ENCODE measurements around the gene ERC2.

Gene ERC2

DNA sequence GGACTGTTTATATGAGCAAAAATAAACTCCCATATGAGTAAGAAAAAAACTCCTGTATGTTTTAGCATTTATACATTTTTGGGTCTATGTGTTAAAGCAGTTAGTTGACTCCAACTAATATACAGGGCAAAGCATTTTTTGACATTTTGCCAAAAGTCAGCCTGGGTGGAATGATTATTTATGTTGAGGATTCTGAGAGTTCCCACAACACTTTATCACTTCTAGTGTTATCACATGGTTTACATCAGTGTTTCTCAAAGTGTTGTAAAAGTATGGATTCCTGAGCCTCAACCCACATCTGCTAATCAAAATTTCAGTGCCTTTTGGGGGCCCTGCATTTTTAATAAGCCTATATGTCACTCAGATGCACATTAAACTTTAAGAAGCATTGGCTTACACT, 643.9 kb downstream of the ERC2 start:
- DNase-seq (ENCODE audit: low spot score): no peak

DNA sequence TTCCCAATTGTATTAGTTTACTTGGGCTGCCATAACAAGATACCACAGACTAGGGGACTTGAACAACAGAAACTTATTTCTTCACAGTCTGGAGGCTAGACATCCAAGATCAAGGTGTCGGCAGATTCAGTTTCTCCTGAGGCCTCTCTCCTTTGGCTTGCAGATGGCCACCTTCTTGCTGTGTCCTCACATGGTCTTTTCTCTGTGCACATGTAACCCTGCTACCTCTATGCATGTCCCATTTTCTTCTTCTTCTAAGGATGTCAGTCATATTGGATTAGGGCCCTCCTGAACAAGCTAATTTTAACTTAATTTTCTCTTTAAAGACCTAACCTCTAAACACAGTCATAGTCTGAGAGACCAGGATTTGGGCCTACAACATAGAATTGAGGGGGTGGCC, 644.4 kb downstream of the ERC2 start:
- DNase-seq (ENCODE audit: low spot score): no peak

DNA sequence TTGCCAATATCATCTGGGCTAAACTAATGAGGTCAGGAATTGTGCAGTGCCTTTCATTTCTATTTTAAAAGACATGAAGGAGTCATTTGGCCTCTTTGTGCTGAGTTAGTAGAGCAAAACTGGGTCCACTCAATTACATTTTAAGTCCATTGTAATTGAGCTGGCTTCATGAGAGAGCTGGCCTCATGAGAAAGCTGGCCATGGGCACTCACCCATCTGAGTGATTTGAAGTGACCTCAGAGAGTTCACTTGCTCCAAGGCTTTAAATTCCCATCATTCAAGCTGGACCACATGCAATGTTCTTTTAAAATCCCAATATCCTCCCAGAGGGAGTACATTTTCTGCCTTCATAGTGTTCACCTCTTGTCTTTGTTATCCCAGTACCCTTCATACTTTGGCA, 645.3 kb downstream of the ERC2 start:
- no peak for DNase-seq (ENCODE audit: low spot score)

DNA sequence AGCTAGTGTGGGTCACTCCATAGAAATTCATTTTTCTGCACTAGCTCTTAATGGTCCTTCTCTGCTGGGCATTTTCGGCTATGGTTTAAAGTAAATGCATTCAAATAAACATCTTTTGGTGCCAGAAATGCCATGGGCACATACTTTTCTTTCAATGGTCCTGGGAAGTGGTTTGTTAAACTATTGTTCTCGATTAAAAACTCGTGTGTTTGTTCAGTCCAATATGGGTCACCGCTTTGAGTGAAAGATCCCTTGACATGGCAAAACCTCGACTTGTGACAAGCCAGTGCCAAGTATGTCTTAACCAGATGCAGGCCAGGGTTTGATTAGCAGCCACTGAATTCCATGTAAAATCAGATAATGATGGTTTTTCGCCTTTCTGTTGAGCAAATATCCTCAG, 649.3 kb downstream of the ERC2 start:
- no peak for DNase-seq (ENCODE audit: low spot score)

DNA sequence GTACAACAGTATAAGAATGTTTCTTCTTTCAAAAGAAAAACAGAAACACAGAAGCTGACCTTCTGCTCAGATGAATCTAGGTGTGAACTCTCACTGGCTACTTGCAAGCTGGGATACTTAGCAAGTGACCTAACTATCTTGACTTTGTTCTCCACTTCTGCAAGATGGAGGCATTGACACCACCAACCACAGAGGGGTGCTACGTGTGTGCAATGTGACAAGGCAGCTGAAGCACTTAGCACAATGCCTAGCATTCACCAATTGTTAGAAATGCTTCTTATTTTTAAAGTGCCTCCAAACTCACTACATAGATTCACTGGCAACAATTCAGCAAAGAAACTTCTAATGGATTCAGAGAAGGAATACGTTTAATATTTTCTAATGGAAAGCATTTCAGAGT, 649.8 kb downstream of the ERC2 start:
- no peak for DNase-seq (ENCODE audit: low spot score)

DNA sequence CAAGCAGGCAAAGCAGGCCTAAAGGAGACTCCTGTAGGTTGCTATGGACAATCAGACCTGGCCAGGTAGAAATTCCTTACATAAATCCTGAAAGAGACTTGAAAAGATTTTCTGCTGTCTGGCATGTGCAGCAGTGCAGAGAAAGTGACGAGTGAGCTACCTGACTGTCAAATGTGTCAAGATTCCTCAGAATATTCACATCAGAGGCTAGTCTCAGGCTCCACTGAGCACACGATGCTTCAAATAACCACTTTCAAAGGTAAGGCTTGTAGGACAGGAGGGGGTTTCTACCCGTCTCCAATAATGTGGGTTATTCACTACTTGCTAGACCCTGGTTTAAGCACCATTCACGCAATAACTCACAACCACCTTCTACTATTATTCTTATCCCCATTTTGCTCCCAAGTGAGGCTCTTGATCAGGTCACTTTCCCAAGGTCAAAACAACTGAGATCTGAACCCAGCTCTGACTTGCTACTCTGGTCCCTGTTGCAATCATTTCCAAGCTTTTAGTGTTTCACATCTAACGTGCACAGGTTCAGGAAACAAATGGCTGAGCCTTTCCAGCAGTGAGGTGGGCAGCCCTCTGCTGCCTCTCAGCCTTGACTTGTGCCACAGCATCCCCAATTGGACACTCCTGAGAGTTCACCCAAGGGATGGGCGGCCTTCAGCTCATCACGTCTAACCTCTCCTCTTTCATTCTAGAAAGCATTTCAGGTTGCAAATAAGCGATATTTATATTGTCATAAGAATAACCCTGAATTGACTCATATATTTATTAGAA, 651.3 kb downstream of the ERC2 start:
- no peak for DNase-seq (ENCODE audit: low spot score)

DNA sequence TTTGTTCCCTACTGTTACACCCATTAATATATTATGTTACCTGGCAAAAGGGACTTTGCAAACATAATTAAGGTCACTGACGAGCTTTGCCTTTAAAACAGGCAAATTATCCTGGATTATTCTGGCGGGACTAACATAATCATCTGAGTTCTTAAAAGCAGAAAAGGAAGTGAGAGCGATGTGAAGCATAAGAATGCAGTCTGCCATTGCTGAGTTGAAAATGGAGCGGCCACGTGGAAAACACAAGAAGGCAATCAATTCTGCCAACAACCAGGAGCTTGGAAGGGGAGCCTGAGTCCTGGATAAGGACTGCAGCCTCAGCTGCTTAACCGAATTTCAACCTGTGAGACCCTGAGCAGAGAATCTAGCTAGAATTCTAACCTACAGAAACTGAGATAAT, 653.0 kb downstream of the ERC2 start:
- no peak for DNase-seq (ENCODE audit: low spot score)

DNA sequence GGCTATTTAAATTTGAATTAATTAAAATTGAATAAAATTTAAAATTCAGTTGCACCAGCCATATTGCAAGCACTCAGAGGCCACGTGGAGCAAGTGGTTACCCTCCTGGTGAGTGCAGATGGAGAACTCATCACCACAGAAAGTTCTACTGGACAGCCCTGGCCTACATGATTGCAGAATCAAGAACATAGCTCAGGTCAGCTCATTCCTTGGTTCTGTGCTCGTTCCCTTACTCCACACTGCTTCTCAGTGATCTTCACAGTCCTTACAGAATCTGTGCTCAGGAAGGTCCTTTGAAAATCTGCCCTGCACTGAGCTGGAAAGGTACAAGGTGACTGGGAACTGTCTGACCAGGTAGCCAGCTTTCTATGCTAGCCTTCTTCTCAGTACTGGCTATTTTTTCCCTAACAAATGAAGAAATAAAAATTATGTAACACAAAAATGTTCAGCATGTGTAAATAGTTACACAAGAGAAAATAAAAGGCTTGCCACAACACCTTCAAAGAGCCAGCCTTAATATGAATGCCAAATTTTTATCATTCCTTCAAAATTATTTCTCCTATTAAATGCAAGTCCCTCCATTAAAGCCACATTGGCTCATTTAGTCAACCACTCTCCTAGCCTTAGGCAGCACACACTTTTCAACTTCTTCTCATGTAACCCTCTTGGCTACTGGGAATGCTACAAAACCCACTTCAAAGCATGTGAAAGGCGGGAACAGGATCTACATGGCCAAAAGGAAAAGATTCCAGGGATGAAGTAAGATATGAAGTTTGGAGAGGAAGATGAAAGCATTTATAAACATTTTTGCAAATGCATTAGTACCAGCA, 654.8 kb downstream of the ERC2 start:
- DNase-seq (ENCODE audit: low spot score): no peak

DNA sequence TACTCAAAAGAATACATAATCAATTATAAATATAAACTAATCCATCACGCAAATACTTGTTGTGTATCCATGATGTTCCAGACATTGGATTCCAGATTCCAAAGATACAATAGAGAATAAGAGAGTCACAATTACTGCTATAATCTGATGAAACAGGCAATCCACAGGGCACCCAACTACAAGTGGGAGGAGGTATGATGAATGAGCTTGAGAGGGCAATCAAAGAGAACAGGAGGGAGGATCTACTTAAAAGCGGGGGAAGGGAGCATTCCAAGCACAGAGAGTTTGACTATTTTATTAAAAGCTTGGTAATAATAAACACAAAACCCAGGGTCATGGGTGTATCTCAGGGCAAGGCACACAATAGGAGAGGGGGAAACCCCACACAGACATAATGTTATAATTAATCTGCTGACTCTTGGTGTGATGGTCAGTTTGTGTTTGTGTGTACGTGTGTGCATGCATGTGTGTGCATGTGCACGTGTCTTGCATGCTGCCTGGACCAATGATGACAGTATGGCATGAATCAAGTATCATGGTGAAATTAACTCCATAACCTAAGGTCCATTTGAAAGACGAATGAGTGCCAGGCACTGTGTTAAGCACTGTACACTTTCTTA, 655.8 kb downstream of the ERC2 start:
- DNase-seq (ENCODE audit: low spot score): no peak

DNA sequence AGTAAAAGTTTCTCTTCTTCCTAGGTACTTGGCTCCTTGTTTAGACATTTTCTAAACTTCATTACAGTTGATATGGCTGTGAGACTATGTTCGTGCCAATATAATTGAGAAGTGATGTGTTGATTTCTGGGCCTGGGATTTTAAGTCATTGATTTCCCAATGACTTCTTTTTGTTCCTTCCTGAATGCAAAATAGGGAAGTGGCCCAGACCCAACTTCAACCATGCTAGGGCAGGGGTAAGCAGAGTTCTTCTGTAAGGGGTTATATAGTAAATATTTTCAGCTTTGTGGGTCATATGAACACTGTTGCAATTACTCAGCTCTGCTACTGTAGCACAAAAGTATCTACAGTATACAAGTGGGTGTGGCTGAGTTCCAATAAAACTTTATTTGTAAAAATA, 661.1 kb downstream of the ERC2 start:
- no peak for DNase-seq (ENCODE audit: low spot score)

DNA sequence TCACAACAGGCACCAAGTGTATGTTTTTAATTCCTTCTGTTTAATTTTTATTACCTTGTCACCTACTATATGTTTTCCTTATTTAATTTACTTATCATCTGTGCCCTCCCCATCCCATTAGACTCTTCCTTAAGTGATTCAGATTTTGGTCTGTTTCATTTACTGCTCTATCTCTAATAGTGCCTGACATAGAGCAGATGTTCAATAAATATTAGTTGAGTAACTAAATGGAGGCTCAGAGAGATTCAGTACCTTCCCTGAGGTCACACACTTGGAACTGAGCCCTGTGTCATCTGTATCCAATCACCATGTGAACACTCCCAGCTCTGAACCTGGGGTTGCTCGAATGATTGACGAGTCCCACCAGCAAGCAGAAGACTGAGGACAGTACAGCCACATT, 663.1 kb downstream of the ERC2 start:
- no peak for DNase-seq (ENCODE audit: low spot score)

DNA sequence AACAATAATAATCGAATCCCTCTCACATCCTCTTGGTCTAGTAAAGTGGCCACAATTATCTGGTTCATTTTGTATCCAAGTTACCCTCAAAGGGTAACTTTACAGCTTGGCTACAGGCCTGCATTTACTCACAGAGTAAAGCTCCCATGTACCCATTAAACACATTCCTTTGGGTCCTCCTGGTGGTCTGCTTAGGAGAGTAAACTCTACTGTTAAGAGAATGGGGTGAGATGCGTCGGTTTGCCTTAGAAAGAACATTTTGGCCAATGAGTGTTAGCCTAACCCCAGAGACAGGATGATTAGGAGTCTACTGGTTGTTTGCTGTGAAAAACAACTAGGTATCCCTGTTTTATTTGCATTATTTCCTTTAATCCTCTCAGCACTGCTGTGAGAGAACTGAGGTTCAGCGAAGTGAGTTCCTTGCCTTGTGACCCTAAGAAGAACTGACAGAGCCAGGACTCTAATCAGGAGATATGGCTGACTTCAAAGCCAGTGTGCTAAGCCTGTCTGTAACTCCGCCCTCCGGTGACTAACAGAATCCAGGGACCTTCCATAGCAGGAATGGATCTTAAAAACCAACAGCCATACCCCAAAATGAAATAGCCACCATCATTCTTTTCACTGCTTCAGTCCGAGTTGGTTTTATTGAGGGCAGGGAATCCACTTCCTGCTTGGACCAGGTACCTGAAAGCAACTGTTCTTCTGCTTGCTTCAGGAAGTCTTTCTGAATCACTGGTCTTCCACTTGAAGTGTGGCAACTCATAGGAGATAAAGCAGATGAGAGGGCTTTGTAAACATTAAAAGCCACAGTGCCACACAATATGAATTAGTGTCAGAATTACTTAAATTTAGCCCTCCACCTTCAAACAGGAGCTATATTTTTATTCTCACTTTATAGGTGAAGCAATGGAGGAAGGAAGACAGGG, 663.8 kb downstream of the ERC2 start:
- no peak for DNase-seq (ENCODE audit: low spot score)

DNA sequence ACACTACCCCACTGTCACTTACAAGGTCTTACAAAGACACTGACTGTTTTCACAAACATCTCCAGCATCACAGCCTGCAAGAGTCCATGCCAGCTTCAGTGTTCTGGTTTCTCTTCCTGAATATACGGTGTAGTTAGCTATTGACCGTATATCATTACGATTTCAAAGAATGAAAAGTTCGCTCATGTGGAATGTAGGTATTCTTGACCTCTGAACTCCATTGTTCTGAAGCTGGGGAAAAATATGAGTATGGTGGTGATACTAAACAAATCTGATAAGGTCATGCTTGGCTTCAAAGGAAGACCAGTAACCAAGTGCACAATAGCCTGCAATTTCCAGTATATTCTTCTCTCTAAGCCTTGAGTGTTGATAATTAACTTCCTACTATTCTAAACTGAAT, 665.5 kb downstream of the ERC2 start:
- no peak for DNase-seq (ENCODE audit: low spot score)

DNA sequence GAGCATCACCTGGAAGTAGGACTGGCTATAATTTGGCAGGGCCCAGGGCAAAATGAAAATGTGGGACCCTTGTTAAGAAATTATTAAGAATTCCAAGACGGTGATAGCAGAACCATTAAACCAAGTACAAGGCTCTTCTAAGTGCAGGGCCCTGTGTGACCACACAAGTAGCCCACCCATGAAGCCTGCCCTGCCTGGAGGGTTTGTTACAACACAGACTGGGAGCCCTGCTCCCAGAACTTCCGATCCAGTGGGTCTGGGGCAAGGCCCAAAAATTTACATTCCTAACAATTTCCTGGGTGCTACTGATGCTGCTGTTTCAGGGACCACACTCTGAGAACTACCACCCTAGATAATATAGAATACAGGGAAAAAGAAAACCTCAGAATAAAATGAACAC, 666.6 kb downstream of the ERC2 start:
- DNase-seq (ENCODE audit: low spot score): no peak

DNA sequence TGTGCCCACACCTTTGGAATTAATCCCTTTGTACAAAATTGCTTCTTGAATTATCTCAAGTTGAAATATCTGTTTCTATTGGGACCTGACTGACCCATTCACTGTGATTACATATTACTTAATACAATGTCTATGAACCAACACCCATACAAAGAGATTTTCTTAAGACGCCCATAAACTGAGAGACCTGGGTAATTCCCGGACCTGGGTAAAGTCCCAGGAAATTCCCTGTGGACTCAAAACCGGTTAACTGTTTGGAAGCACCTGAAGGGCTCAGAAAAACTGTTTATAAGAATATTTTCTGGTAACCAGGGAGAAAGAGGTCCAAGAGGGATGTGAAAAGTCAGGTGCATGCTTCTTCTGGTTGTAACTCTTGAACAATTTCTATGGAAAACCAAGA, 667.2 kb downstream of the ERC2 start:
- no peak for DNase-seq (ENCODE audit: low spot score)

DNA sequence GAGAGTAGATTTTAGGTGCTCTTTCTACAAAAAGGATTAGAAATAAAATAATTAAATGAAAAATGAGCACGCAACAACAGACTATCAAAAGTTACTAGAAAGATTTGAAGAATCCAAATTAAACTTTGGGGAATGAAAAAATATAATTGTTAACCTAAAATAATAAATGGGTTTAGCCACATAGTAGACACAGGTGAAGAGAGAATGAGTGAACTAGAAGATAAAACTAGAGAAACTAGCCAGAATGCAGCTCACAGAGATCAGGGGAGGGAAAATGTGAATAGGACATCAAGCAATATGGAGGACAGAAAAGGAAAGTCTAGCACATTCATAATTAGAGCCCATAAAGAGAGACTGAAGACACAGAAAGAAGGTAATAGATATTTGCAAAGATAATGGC, 670.5 kb downstream of the ERC2 start:
- DNase-seq (ENCODE audit: low spot score): no peak

DNA sequence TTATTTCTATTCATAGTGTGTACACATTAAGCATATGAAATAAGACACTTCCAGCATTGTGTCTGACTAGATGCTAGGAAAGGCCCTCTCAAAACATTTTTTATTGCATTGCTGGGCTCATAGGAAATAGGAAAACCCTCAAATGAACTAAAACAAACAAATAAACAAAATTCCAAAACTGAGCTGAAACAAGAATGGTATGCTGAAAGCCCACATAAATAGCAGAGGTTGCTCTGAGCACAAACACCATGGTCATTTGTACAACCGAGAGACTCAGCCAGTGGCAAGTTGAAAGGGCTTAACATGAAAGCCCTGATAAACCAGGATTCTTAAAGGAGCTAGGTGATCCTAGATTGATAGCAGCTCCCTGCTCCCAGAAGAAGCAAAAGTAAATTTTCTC, 671.2 kb downstream of the ERC2 start:
- no peak for DNase-seq (ENCODE audit: low spot score)

DNA sequence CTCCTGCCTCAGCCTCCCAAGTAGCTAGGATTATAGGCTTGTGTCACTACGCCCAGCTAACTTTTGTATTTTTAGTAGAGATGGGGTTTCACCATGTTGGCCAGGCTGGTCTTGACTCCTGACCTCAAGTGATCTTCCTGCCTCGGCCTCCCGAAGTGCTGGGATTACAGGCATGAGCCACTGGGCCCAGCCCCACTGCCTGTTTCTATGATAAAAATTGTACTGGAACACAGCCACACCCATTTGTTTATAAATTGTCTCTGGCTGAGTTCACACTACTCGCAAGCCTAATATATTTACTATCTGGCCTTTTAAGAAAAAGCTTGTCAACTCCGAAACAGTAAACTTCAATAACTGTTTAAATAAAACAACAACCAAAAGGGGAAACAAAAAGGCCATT, 671.7 kb downstream of the ERC2 start:
- no peak for DNase-seq (ENCODE audit: low spot score)

DNA sequence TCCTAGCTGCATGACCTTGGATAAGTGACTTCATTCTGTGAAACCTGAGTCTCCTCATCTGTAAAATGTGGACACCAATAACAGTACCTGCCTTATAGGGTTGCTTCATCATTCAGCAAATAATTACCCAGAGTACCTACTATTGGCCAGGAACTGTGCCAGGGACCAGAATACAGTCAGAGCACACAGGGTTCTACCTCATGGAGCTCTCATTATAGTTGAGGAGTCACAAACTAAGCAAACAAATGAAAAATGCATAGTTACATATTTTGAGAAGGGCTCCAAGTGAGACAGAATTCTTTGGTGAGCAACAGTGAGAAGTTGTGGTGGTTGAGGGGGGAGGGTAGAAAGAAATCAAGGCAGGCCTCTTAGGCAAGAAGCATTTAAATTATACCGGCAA, 672.5 kb downstream of the ERC2 start:
- DNase-seq (ENCODE audit: low spot score): no peak

DNA sequence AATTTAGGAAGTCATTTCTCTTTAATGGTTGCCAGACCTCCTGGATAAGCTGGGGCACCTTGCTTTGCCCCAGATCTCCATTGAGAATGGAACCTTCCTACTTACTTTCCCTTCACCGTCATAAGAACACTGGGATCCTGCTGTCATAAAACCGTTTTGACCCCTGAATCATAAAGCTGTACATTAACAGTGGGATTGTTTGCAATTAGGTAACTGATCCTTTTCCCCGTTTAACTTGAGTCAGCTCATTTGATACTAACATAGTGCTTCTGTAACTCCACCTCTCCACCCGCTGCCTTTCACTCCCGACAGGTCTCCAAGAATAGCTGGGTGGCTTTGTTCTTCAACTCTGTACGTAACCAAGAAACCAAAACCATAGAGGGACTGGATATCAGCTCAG, 673.0 kb downstream of the ERC2 start:
- DNase-seq (ENCODE audit: low spot score): no peak

DNA sequence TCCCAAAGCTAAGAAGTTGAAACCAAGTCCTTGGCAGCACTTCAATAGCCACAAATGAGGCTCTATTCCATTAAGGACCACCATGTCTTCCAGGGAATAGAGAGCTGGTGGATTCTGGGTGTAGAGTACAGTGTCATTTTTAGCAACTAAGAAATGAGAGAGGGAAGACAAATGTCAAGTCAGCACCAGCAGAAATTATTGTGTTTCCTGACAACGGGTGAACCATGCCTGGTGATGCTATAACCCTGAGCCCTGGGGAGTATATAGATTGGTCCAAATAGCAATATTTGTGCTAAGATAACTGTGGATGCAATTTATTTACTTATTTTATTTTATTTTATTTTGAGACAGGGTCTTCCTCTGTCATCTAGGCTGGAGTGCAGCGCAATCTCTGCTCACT, 675.5 kb downstream of the ERC2 start:
- DNase-seq (ENCODE audit: low spot score): no peak

DNA sequence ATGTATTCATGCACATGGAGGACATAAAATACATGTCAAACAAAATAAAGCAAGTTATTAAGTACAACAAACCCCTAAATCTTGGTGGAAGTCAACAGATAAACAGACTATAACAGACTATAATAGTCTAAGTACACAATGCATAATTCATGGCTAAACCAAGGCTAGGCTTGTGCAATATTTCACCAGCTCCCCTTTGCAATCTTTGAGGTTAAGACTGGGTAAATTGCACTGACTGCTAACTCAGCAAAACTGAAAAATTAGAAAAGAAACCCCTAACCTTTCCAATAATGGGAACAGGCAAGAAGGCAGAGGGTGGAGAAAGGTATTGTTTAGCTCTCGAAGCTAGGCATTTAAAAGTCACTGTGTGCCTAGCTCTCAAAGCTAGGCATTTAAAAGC, 676.3 kb downstream of the ERC2 start:
- no peak for DNase-seq (ENCODE audit: low spot score)
